OCI-LY1 (cell line): ENCODE data around the gene TMEM95.

Experiments used
- CTCF ChIP-seq: fragments of 200-600 bp; sonication (generic), shearing (Covaris generic); IDR thresholded peaks from 2 replicates; pipeline ENCODE4 v1.5.1; 2017; ENCODE audit warnings: mild to moderate bottlenecking, antibody characterized with exemption, low read length, moderate library complexity, mixed read lengths
- EZH2 ChIP-seq: fragments of 200-600 bp; sonication (generic), shearing (Covaris generic); IDR thresholded peaks from 2 replicates; pipeline ENCODE4 v1.8.0; 2017; ENCODE audit warnings: borderline replicate concordance, mixed run types, mild to moderate bottlenecking, antibody characterized with exemption, low read length, moderate library complexity, mixed read lengths

DNA sequence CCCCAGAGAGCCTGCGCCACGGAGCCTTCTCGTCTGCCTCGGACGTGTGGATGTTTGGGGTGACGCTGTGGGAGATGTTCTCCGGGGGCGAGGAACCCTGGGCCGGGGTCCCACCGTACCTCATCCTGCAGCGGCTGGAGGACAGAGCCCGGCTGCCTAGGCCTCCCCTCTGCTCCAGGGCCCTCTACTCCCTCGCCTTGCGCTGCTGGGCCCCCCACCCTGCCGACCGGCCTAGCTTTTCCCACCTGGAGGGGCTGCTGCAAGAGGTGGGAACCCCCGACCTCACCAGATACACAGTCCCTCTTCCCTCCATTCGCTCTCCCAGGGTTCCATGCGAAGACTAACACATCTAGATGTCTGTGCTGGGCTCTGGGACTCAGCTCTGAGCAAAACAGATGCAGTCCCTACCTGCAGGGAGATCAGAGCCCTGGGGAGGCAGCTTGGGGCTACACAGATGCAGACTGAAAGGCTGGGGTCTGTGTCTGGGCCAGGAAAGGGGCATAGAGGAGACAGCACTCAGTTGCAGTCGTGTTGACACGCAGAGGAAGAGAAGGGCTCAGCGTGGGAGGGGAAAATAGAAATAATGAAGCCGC, 29.6 kb downstream of the TMEM95 start:
- TF ChIP-seq CTCF (no peak), EZH2 (no peak)
